ENCODE measurements around the gene PTTG1.

The PTTG1 gene

GRCh38 chr5:160471761-160472160 is 50.1 kb downstream of the PTTG1 start:
- DNase-seq (ENCODE audit: low read depth, low spot score), result no peak

DNA sequence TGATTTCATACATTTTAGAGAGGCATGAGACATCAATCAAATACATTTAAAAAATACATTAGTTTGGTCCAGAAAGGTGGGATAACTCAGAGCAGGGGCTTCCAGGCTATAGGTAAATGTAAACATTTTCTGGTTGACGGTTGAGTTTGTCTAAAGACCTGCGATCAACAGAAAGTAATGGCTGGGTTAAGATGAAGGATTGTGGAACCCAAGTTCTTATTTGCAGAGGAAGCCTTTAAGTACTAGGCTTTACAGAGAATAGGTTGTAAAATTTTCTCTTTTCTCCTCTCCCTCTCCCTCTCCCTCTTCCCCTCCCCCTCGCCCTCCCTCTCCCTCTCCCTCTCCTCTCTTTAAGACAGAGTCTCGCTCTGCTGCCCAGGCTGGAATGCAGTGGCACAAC is 50.8 kb downstream of the PTTG1 start:
- no peak for DNase-seq (ENCODE audit: low read depth, low spot score)

GRCh38 chr5:160473681-160474080 is 52.0 kb downstream of the PTTG1 start:
- no peak for DNase-seq (ENCODE audit: low read depth, low spot score)

DNA sequence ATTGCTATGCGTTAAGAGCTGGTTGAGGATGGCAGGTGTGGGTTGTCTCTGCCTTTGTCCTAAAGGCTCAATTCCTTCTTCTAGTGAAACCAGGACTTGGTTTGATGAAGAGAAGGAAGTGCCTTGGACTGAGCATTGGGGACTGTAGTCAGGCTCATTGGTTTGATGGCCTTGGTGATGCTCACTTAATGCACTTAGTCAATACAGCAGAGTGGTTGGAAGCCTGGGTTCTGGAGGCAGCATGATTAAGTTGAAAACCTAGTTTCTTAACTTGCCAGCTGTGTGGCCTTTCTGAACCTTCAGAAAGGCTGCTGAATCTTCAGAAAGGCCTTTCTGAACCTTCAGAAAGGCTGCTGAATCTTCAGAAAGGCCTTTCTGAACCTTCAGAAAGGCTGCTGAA is 52.4 kb downstream of the PTTG1 start:
- DNase-seq (ENCODE audit: low read depth, low spot score), result no peak

DNA sequence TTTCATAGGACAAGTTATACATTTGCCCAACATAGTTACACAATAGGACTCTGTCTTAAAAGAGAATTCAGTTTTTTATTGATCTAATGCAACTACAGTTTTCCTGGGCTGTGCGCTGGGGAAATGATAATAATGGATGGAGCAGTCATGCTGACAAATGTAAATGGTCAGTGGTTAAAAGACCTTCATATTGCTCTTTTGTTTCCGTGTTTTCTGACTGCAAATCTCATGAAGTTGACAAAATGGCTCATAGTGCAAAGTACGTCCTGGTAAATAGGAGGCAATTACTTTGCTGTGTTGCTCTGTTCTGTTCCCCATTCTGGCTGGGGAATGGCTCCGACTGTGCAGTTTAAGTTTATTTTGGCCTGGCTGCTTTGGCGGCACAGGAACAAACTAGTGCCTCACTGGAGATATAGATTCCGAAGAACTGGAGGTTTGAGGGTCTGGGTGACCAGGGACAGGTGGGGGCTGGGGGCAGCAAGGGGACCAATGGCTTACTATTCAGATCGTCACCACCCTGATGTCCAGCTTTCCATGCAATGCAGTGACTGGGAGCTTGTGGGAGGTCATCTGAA is 54.3 kb downstream of the PTTG1 start:
- DNase-seq (ENCODE audit: low read depth, low spot score), result no peak

GRCh38 chr5:160477266-160477970 is 55.8 kb downstream of the PTTG1 start:
- DNase-seq (ENCODE audit: low read depth, low spot score), result no peak

- DNase-seq (ENCODE audit: low read depth, low spot score), result no peak
Observed at GRCh38 chr5:160478163-160478562, 56.5 kb downstream of the PTTG1 start.
